ENCODE data around the gene AATK.

- TF ChIP-seq CTCF (IDR thresholded peaks at IDR 0.05; ENCODE audit: poor library complexity) (no peak), EZH2 (IDR thresholded peaks at IDR 0.05; ENCODE audit: borderline replicate concordance) (no peak)
Observed at GRCh38 chr17:81076141-81076679, 89.8 kb downstream of the AATK start.

Data from hepatocyte (in vitro differentiated cells).